Natural killer cell treated with Interleukin-12 subunit alpha and Interleukin-12 subunit beta and Interleukin-15 and Interleukin-18, amount 100 ng/mL, for 72 hours (primary cell): Measurements from ENCODE around the gene F11R. TPM values are rescaled to one million over a fixed set of nuclear protein-coding genes. Genes with fewer than 3 reads are reported as not detected.
"Not testable (repeated sequence)": the region's sequence is repeated elsewhere in the genome, so short reads cannot be mapped to it uniquely, and the experiment has no call there.

Source experiments
- ATAC-seq, 2 donors: fragments of 150-1000 bp; cut with Tn5 transposase in 1 of 2; sonication (Bioruptor Pico), chemical (Tn5 transposase) in 1 of 2; 2 replicates each; pipeline ENCODE4 v1.10.0; 2021
- DNase-seq: peaks from one replicate; pipeline ENCODE4 v3.0.0; 2022; ENCODE audit warnings: low spot score
- H3K27ac Mint-ChIP-seq, 2 donors: 1 replicate in 1 of 2; 2 replicates in 1 of 2; pipeline ENCODE4 v1.8.0; 2022; ENCODE audit warnings: mixed read lengths in 2 of 2, mild to moderate bottlenecking in 1 of 2, moderate library complexity in 1 of 2
- H3K27me3 Mint-ChIP-seq, 2 donors: 1 replicate in 1 of 2; 2 replicates in 1 of 2; pipeline ENCODE4 v1.8.0; 2022; ENCODE audit warnings: mixed read lengths in 2 of 2
- H3K36me3 Mint-ChIP-seq: one replicate; pipeline ENCODE4 v1.8.0; 2022; ENCODE audit warnings: mixed read lengths
- H3K4me1 Mint-ChIP-seq, 2 donors: 1 replicate in 1 of 2; 2 replicates in 1 of 2; pipeline ENCODE4 v1.8.0; 2022; ENCODE audit warnings: low read depth in 2 of 2, mixed read lengths in 2 of 2, mild to moderate bottlenecking in 1 of 2
- H3K4me3 Mint-ChIP-seq: one replicate; pipeline ENCODE4 v1.8.0; 2022; ENCODE audit warnings: mixed read lengths
- H3K9me3 Mint-ChIP-seq: 2 replicates; pipeline ENCODE4 v1.8.0; 2022; ENCODE audit warnings: mixed read lengths
- total RNA-seq, 2 donors: library from RNA; stranded (reverse); gene quantifications; one replicate each; pipeline ENCODE4 v1.2.3, GENCODE V29; 2022

F11R gene
- total RNA-seq, 2 donors from 2014 or later, result 11.0 to 25.9 TPM

DNA sequence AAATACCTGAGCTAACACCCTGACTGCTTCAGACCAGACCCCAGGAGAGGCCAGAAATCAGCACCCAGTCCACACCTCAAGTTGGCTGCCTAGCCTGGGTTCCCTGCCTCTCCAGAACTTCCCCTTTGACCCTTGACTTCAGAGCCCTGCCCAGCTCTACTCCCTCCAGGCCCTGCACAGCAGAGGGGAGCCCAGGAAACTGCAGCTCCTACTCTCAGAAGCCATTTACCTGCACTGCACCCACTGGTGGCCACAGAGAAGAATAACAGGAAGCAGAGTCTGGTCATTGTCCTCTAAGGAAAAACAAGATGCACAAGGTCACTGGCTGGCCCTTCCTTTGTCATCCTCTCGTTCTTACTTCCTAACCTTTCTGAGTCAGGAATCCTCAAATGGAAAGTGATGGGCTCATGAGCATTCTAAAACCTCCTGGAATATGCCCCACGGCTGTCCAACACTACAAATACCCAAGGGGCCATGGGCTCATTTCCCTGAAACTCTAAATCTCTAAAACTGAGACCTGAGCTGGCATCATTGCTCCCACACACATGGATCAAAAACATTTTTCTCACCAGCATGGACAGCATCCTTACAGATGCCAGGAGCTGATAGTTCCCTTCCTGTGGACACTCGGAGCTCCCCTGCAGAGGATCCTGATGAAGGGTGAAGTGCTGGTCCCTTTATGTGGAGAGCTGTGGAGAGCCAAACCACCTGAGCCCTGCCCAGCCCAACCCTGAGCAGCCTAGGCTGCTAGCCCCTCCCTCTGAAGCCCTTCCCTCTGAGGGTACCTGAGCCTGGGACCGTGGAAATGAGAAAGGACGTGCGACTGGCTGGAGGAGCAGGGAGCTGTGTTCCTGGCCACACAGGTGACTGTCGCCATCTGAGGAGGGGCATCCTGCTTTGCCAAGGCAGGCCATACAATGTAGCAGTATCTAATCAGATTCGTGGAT is 66.5 kb downstream of the F11R start, which contains the start of gene ITLN2:
TSS of gene ITLN2 (minus strand) at position 652 of the 947 bp plus-strand sequence. CDS start at position 584, 68 bp downstream.
- ATAC-seq (peak; percentile 74 to 76), DNase-seq (no peak)
- no peaks in the 10 kb centered on the region for H3K9me3 Mint-ChIP-seq
- H3K4me3 Mint-ChIP-seq, result no peak within 1 kb of the TSS
- H3K27ac Mint-ChIP-seq, result peak within 1 kb of the TSS in 1 of 2 donors; percentile 4
- peaks cover 10 to 12% of the 10 kb centered on the region in 2 donors for H3K4me1 Mint-ChIP-seq
- H3K36me3 Mint-ChIP-seq, result no peaks in the 10 kb centered on the region
- no peaks in the 10 kb centered on the region for H3K27me3 Mint-ChIP-seq

DNA sequence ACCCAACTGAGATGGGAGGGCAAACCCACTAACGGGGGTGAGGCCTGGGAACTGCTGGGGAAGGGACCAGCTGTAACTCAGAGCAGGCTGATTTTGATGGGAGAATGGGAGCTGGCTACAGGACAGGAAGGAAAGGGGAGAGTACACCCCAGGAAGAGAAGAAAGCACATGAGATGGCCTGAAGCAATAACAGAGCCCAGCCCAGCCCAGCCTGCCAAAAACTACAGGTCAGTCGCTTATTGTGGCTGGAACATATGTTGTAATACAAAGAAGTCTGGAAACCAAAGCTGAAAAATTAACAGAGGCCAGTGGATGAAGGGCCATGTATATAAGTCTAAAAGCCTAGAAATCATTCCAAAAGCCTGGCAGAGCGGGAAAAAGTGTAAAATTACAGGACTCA is 67.9 kb downstream of the F11R start:
- no peak for DNase-seq
- Mint-ChIP-seq H3K4me3 (no peak overlapping the region), H3K4me1 (peaks cover 20 to 24% of the 10 kb centered on the region in 2 donors), H3K9me3 (no peaks in the 10 kb centered on the region), H3K27ac (peak overlapping the region in 1 of 2 donors; percentile 7), H3K36me3 (no peaks in the 10 kb centered on the region), H3K27me3 (no peaks in the 10 kb centered on the region)
- ATAC-seq, result no peak

GRCh38 chr1:160952129-160952510 is 68.8 kb downstream of the F11R start:
- Mint-ChIP-seq H3K9me3 (no peaks in the 10 kb centered on the region), H3K27ac (peak overlapping the region in 1 of 2 donors; percentile 7), H3K27me3 (peaks cover 0 to 3% of the 10 kb centered on the region in 2 donors), H3K4me1 (peaks cover 26 to 28% of the 10 kb centered on the region in 2 donors), H3K36me3 (no peaks in the 10 kb centered on the region), H3K4me3 (no peak overlapping the region)
- DNase-seq, result no peak
- ATAC-seq, result no peak

DNA sequence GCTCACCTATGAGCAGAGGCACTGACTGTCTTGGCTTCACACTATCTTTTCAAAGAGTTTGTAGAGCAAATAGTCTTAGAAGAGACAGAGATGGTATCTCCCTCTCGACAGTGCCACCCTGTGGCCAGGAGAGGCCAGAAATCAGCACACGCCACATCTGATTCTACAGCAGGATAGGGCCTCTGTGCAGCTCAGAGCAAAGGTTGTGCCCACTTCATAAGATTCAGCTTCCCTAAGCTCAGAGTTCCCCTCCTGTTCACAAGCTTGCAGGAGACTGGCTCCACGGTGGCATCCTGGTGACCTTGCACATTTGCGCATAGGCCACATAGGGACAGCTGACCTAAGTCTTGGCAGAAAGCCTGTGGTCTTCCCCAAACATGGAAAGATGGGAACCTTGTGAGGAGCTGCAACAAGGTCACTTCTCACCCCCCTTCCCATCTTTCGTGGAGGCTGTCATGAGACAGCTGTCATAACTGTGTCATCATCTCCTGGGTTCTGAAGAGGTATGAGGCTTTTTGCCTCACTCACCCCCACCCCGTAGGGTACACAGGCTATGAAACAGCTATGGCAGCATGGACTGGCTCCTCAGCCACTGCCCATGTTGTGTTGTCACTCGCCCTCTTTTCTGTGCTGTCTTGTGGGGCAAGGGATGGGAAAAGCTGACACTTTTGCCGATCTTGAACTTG is 69.4 kb downstream of the F11R start:
- DNase-seq (peak; percentile 69), ATAC-seq (peak; percentile 79)
- Mint-ChIP-seq H3K4me1 (peaks cover 26 to 28% of the 10 kb centered on the region in 2 donors), H3K27ac (peak overlapping the region; percentile 56 to 65), H3K4me3 (no peak overlapping the region), H3K36me3 (no peaks in the 10 kb centered on the region), H3K27me3 (peaks cover 0 to 7% of the 10 kb centered on the region in 2 donors), H3K9me3 (no peaks in the 10 kb centered on the region)

- DNase-seq, result no peak
- Mint-ChIP-seq H3K36me3 (no peaks in the 10 kb centered on the region), H3K27me3 (peaks cover 0 to 7% of the 10 kb centered on the region in 2 donors), H3K4me1 (peaks cover 26 to 28% of the 10 kb centered on the region in 2 donors), H3K4me3 (no peak overlapping the region), H3K27ac (peak overlapping the region; percentile 56 to 65), H3K9me3 (no peaks in the 10 kb centered on the region)
- no peak for ATAC-seq
Measured at GRCh38 chr1:160950657-160951056, 70.3 kb downstream of the F11R start.

- Mint-ChIP-seq H3K9me3 (no peaks in the 10 kb centered on the region), H3K4me1 (peaks cover 26 to 28% of the 10 kb centered on the region in 2 donors), H3K27ac (no peak overlapping the region), H3K36me3 (no peaks in the 10 kb centered on the region), H3K27me3 (peaks cover 3 to 8% of the 10 kb centered on the region in 2 donors), H3K4me3 (no peak overlapping the region)
- DNase-seq, result no peak
- ATAC-seq, result no peak
Measured at GRCh38 chr1:160949881-160950280, 71.1 kb downstream of the F11R start.

DNA sequence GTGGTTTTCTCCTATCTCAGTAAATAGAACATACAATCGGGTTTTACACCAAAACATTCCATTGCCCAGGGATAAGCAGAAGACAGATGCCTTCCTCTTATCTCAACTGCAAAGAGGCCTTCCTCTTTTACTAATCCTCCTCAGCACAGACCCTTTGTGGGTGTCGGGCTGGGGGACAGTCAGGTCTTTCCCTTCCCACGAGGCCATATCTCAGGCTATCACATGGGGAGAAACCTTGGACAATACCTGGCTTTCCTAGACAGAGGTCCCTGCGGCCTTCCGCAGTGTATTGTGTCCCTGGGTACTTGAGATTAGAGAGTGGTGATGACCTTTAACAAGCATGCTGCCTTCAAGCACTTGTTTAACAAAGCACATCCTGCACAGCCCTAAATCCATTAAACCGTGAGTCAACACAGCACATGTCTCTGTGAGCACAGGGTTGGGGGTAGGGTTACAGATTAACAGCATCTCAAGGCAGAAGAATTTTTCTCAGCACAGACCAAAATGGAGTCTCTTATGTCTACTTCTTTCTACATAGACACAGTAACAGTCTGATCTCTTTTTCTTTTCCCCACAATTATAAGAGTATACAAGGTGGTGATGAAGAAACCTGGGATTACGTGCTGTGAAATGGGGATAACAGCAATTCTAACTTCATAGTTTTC is 71.6 kb downstream of the F11R start:
- H3K4me3 Mint-ChIP-seq, H3K27ac Mint-ChIP-seq, ATAC-seq, H3K9me3 Mint-ChIP-seq, DNase-seq, H3K36me3 Mint-ChIP-seq: not testable (repeated sequence)
- peaks cover 8 to 11% of the 10 kb centered on the region in 2 donors for H3K27me3 Mint-ChIP-seq
- peaks cover 26 to 28% of the 10 kb centered on the region in 2 donors for H3K4me1 Mint-ChIP-seq

DNA sequence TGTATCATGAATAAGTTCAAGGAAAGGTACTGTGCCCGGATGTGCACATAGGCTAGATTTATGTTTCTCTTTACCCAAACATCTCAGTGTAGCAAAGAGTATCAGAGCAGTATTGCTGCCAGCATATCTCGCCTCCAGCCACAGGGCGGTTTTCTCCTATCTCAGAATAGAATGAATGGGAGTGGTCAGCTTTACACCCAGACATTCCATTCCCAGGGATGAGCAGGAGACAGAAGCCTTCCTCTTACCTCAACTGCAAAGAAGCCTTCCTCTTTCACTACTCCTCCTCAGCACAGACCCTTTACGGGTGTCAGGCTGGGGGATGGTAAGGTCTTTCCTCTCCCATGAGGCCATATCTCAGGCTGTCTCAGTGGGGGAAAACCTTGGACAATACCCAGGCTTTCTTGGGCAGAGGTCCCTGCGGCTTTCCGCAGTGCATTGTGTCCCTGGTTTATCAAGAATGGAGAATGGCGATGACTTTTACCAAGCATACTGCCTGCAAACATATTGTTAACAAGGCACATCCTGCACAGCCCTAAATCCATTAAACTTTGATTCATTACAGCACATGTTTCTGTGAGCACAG is 73.7 kb downstream of the F11R start:
- not testable (repeated sequence) for H3K9me3 Mint-ChIP-seq, DNase-seq, H3K36me3 Mint-ChIP-seq, ATAC-seq, H3K4me3 Mint-ChIP-seq
- H3K4me1 Mint-ChIP-seq, result peaks cover 25 to 26% of the 10 kb centered on the region in 2 donors
- H3K27ac Mint-ChIP-seq, result peak overlapping the region in 1 of 2 donors; percentile 43
- peaks cover 8 to 11% of the 10 kb centered on the region in 2 donors for H3K27me3 Mint-ChIP-seq

GRCh38 chr1:160945881-160946280 is 75.1 kb downstream of the F11R start:
- Mint-ChIP-seq H3K27me3 (peaks cover 8 to 11% of the 10 kb centered on the region in 2 donors), H3K4me1 (peaks cover 18% of the 10 kb centered on the region in 2 donors)
- H3K4me3 Mint-ChIP-seq, ATAC-seq, DNase-seq, H3K27ac Mint-ChIP-seq, H3K9me3 Mint-ChIP-seq, H3K36me3 Mint-ChIP-seq: not testable (repeated sequence)

Other genes starting within 250 kb of the F11R start
- gene LY9, start 225.0 kb downstream of the F11R start, total RNA-seq, result 1 to 10 TPM in 1 of 2 donors, under 1 TPM in 1; 0.92 to 1.2 TPM
- gene CD244, start 158.3 kb downstream of the F11R start, total RNA-seq, result 10 to 100 TPM; 36.6 to 64.4 TPM
- not detected for gene ITLN1, start 136.0 kb downstream of the F11R start, total RNA-seq
- gene ITLN2, start 66.3 kb downstream of the F11R start, total RNA-seq, result not detected
- gene TSTD1, start 17.8 kb upstream of the F11R start, total RNA-seq, result 10 to 100 TPM; 10.5 to 47.2 TPM
- 10 to 100 TPM; 72.2 to 77.4 TPM for gene USF1, start 24.8 kb upstream of the F11R start, total RNA-seq
- 100 to 1,000 TPM; 217 to 250 TPM for gene ARHGAP30, start 48.7 kb upstream of the F11R start, total RNA-seq
- not detected for gene NECTIN4, start 68.4 kb upstream of the F11R start, total RNA-seq
- gene KLHDC9, start 77.2 kb upstream of the F11R start, total RNA-seq, result under 1 TPM in 1 of 2 donors, not detected in 1; 0.64 TPM
- 100 to 1,000 TPM in 1 of 2 donors, 10 to 100 TPM in 1; 92.6 to 122 TPM for gene PFDN2, start 96.9 kb upstream of the F11R start, total RNA-seq
- 10 to 100 TPM; 29.3 to 37.2 TPM for gene NIT1, start 97.0 kb upstream of the F11R start, total RNA-seq
- 10 to 100 TPM; 34.9 to 42.5 TPM for gene DEDD, start 111.5 kb upstream of the F11R start, total RNA-seq
- gene UFC1, start 132.8 kb upstream of the F11R start, total RNA-seq, result 100 to 1,000 TPM; 100 to 114 TPM
- gene USP21, start 138.3 kb upstream of the F11R start, total RNA-seq, result 10 to 100 TPM; 21.2 to 29.0 TPM
- 10 to 100 TPM; 25.7 to 30.3 TPM for gene PPOX, start 145.3 kb upstream of the F11R start, total RNA-seq
- gene B4GALT3, start 156.4 kb upstream of the F11R start, total RNA-seq, result 10 to 100 TPM; 61.7 to 75.0 TPM
- gene ADAMTS4, start 177.9 kb upstream of the F11R start, total RNA-seq, result under 1 TPM; 0.43 to 0.89 TPM
- gene NDUFS2, start 181.2 kb upstream of the F11R start, total RNA-seq, result 10 to 100 TPM; 86.2 to 87.8 TPM
- 100 to 1,000 TPM; 111 to 583 TPM for gene FCER1G, start 194.1 kb upstream of the F11R start, total RNA-seq
- gene APOA2, start 202.5 kb upstream of the F11R start, total RNA-seq, result not detected
- 10 to 100 TPM; 25.9 to 27.8 TPM for gene TOMM40L, start 204.9 kb upstream of the F11R start, total RNA-seq
- not detected for gene NR1I3, start 217.1 kb upstream of the F11R start, total RNA-seq
- gene PCP4L1, start 237.6 kb upstream of the F11R start, total RNA-seq, result under 1 TPM in 1 of 2 donors, not detected in 1; 0.31 TPM